Measurements from ENCODE around the gene PRPS2.

Gene PRPS2

DNA sequence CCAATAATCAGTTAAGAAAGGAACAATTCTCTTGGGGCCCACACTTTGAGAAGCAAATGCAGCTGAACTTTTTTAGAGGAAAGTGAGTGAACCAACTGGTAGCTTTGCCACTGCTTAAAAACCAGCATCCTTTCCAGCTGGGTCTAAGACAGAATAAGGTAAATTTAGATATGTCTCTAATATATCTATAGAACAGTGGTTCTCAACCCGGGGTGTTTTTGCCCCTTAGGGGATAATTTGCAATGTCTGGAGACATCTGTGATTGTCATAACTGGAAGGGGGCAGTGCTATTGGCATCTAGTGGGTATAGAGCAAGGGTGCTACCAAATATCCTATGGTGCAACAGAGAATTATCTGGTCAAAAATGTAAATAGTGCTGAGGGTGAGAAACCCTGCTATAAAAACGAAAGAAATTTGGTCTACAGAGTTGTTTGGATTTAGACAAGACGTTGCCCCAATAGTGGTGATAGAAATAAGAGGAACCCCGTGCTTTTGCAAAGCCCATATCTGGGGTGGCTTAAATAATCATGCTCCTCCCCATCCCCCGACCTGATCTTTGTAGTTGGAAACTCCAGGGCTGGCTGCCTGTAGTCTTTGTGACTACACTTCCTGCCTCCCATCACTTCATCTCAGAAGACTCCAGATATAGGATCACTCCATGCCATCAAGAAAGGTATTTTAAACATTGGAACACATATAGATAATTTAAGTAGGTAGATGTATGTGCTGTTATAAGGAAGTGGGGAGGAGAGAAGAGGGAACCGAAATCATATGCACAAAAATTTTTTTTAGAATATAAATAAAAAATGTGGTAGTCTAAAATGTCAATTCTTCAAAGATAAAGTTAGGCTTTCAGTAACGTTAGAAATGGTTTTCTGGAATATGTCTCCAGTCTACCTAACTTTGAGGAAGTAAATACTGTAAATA lies 75.5 kb downstream of the PRPS2 start, which contains the start of gene TLR7:
Gene TLR7, plus strand, starts transcription at position 622 of the 927 bp plus-strand sequence. CDS start 507 bp downstream, outside the sequence.
- DNase-seq (ENCODE audit: low read depth, low spot score): no peak
- in situ Hi-C loops (cut with HindIII; ENCODE audit: low sequenced_read_pairs): no loop called here
- TF ChIP-seq CTCF (IDR thresholded peaks at IDR 0.05; ENCODE audit: low read depth, low read length): no peak
- H3K4me3 ChIP-seq (ENCODE audit: low read depth, low read length): no peak within 1 kb of the TSS

- H3K4me3 ChIP-seq (ENCODE audit: low read depth, low read length): no peak overlapping the region
- no peak for DNase-seq (ENCODE audit: low read depth, low spot score)
- in situ Hi-C loops (cut with HindIII; ENCODE audit: low sequenced_read_pairs): no loop called here
- TF ChIP-seq CTCF (IDR thresholded peaks at IDR 0.05; ENCODE audit: low read depth, low read length): no peak
Observed at GRCh38 chrX:12867685-12868084, 76.5 kb downstream of the PRPS2 start.

DNA sequence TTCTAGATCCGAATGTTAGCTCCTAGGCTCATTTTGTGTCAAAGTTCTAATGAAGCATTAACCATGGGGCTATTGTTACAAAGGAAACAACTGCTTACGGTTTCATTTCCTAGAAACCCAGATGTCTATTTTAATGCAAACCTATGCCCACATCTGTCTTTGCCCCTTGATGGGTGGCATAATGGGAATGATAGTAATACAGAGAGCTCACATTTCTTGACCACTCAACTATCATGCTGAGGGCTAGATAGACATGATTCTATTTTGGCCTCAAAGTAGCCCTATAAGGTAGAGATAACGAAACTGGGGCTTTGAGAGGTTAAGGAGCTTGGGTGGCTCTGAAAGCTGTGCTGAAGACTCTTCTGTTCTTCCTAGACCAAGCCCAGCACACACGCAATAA lies 77.5 kb downstream of the PRPS2 start:
- DNase-seq (ENCODE audit: low read depth, low spot score): no peak
- H3K4me3 ChIP-seq (ENCODE audit: low read depth, low read length): no peak overlapping the region
- TF ChIP-seq CTCF (IDR thresholded peaks at IDR 0.05; ENCODE audit: low read depth, low read length): no peak
- in situ Hi-C loops (cut with HindIII; ENCODE audit: low sequenced_read_pairs): no loop called here

DNA sequence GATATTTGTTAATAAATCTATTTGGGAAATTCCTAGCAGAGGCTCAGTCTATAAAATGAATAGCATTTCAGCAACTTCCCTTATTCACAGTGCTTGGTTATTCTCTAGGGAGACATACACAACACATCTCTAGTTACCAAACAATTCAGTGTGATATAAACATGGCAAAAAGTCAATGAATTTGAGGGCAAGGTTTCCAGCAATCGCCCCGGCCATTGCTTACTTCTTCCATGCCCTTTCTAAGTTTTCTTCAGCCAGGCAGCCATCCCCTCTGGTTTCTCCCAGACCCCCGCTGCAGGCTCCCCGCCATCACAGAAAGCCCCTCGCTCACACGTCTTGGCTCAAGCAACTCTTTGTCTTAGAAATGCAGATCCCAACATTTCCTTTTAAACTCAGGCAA lies 80.0 kb downstream of the PRPS2 start:
- DNase-seq (ENCODE audit: low read depth, low spot score): no peak
- no peak overlapping the region for H3K4me3 ChIP-seq (ENCODE audit: low read depth, low read length)
- in situ Hi-C loops (cut with HindIII; ENCODE audit: low sequenced_read_pairs): no loop called here
- TF ChIP-seq CTCF (IDR thresholded peaks at IDR 0.05; ENCODE audit: low read depth, low read length): no peak

DNA sequence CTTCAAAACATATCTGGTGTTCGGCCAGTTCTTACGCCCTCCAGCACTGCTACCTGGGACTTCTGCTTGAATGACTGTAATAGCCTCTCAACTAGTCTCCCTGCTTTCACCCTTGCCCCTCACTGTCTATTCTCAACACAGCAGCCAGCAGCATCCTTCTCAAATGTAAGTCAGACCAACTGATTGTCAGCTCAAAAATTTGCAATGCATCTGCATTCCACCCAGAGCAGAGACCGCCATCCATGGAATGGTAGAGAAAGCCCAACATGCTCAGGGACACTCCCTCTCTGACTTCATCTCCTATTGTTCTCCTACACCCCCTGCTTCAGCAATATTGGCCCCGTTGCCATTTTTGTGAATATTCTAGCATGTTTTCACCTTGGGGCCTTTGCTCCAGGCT lies 81.5 kb downstream of the PRPS2 start:
- DNase-seq (ENCODE audit: low read depth, low spot score): no peak
- H3K4me3 ChIP-seq (ENCODE audit: low read depth, low read length): no peak overlapping the region
- in situ Hi-C loops (cut with HindIII; ENCODE audit: low sequenced_read_pairs): no loop called here
- no peak for TF ChIP-seq CTCF (IDR thresholded peaks at IDR 0.05; ENCODE audit: low read depth, low read length)

Measured in astrocyte of the spinal cord (primary cell).